Measurements from ENCODE around the gene S100A3.
A peak's percentile ranks its signal among the peaks of the same experiment; 100 is the strongest.
"Not testable (repeated sequence)": the region's sequence is repeated elsewhere in the genome, so short reads cannot be mapped to it uniquely, and the experiment has no call there.

The S100A3 gene

GRCh38 chr1:153568367-153569099, 19.5 kb upstream of the S100A3 start:
- peak overlapping the region; percentile 59; the same call in 1 of the 2 replicates for H3K9ac ChIP-seq (ENCODE audit: low read depth, low read length)
- no peaks in the 10 kb centered on the region for H3K36me3 ChIP-seq (ENCODE audit: insufficient read depth, low read depth, low read length)
- no peaks in the 10 kb centered on the region for H3K9me3 ChIP-seq (ENCODE audit: insufficient read depth, low read depth, low read length)
- peak overlapping the region; percentile 52; the same call in 1 of the 2 replicates for H3K4me3 ChIP-seq (ENCODE audit: low read length)
- peak overlapping the region; percentile 54 for H3K27ac ChIP-seq (ENCODE audit: low read length)
- H3K4me1 ChIP-seq (ENCODE audit: insufficient read depth, low read length) = peaks cover 24% of the 10 kb centered on the region
- H3K27me3 ChIP-seq (ENCODE audit: insufficient read depth, low read length) = no peaks in the 10 kb centered on the region

GRCh38 chr1:153567621-153568366, 18.7 kb upstream of the S100A3 start:
- peak overlapping the region; percentile 52; the same call in 1 of the 2 replicates for H3K4me3 ChIP-seq (ENCODE audit: low read length)
- no peaks in the 10 kb centered on the region for H3K9me3 ChIP-seq (ENCODE audit: insufficient read depth, low read depth, low read length)
- H3K4me1 ChIP-seq (ENCODE audit: insufficient read depth, low read length) = peaks cover 24% of the 10 kb centered on the region
- H3K9ac ChIP-seq (ENCODE audit: low read depth, low read length) = peak overlapping the region; percentile 59; the same call in 1 of the 2 replicates
- peak overlapping the region; percentile 54 for H3K27ac ChIP-seq (ENCODE audit: low read length)
- no peaks in the 10 kb centered on the region for H3K36me3 ChIP-seq (ENCODE audit: insufficient read depth, low read depth, low read length)
- no peaks in the 10 kb centered on the region for H3K27me3 ChIP-seq (ENCODE audit: insufficient read depth, low read length)

GRCh38 chr1:153566414-153567371, 17.6 kb upstream of the S100A3 start:
- Histone ChIP-seq H3K9me3 (ENCODE audit: insufficient read depth, low read depth, low read length) (no peaks in the 10 kb centered on the region), H3K27me3 (ENCODE audit: insufficient read depth, low read length) (no peaks in the 10 kb centered on the region), H3K4me1 (ENCODE audit: insufficient read depth, low read length) (peaks cover 24% of the 10 kb centered on the region), H3K9ac (ENCODE audit: low read depth, low read length) (peak overlapping the region; percentile 75; the same call in 1 of the 2 replicates), H3K27ac (ENCODE audit: low read length) (no peak overlapping the region), H3K36me3 (ENCODE audit: insufficient read depth, low read depth, low read length) (no peaks in the 10 kb centered on the region), H3K4me3 (ENCODE audit: low read length) (peak overlapping the region; percentile 31; the same call in 1 of the 2 replicates)

GRCh38 chr1:153565529-153566374, 16.7 kb upstream of the S100A3 start, which contains the start of gene S100A2:
S100A2 (minus strand) TSS chr1:153565844; CDS start chr1:153563877, 1,967 bp downstream.
- no peaks in the 10 kb centered on the region for H3K27me3 ChIP-seq (ENCODE audit: insufficient read depth, low read length)
- no peaks in the 10 kb centered on the region for H3K9me3 ChIP-seq (ENCODE audit: insufficient read depth, low read depth, low read length)
- H3K27ac ChIP-seq (ENCODE audit: low read length) = no peak within 1 kb of the TSS
- peak within 1 kb of the TSS; percentile 31; the same call in 1 of the 2 replicates for H3K4me3 ChIP-seq (ENCODE audit: low read length)
- H3K4me1 ChIP-seq (ENCODE audit: insufficient read depth, low read length) = peaks cover 24% of the 10 kb centered on the region
- peak within 1 kb of the TSS; percentile 75; the same call in 1 of the 2 replicates for H3K9ac ChIP-seq (ENCODE audit: low read depth, low read length)
- no peaks in the 10 kb centered on the region for H3K36me3 ChIP-seq (ENCODE audit: insufficient read depth, low read depth, low read length)

GRCh38 chr1:153563991-153564390, 14.9 kb upstream of the S100A3 start:
- Histone ChIP-seq H3K9ac (ENCODE audit: low read depth, low read length) (no peak overlapping the region), H3K4me1 (ENCODE audit: insufficient read depth, low read length) (peaks cover 24% of the 10 kb centered on the region), H3K27me3 (ENCODE audit: insufficient read depth, low read length) (no peaks in the 10 kb centered on the region), H3K36me3 (ENCODE audit: insufficient read depth, low read depth, low read length) (no peaks in the 10 kb centered on the region), H3K27ac (ENCODE audit: low read length) (no peak overlapping the region), H3K9me3 (ENCODE audit: insufficient read depth, low read depth, low read length) (no peaks in the 10 kb centered on the region), H3K4me3 (ENCODE audit: low read length) (no peak overlapping the region)

- no peaks in the 10 kb centered on the region for H3K9me3 ChIP-seq (ENCODE audit: insufficient read depth, low read depth, low read length)
- no peak overlapping the region for H3K27ac ChIP-seq (ENCODE audit: low read length)
- H3K4me3 ChIP-seq (ENCODE audit: low read length) = no peak overlapping the region
- H3K27me3 ChIP-seq (ENCODE audit: insufficient read depth, low read length) = no peaks in the 10 kb centered on the region
- no peak overlapping the region for H3K9ac ChIP-seq (ENCODE audit: low read depth, low read length)
- peaks cover 24% of the 10 kb centered on the region for H3K4me1 ChIP-seq (ENCODE audit: insufficient read depth, low read length)
- no peaks in the 10 kb centered on the region for H3K36me3 ChIP-seq (ENCODE audit: insufficient read depth, low read depth, low read length)
These were observed 14.4 kb upstream of the S100A3 start for GRCh38 chr1:153563483-153563901.

- not testable (repeated sequence) for H3K9ac ChIP-seq (ENCODE audit: low read depth, low read length); H3K36me3 ChIP-seq (ENCODE audit: insufficient read depth, low read depth, low read length); H3K4me3 ChIP-seq (ENCODE audit: low read length); H3K27ac ChIP-seq (ENCODE audit: low read length); H3K9me3 ChIP-seq (ENCODE audit: insufficient read depth, low read depth, low read length); H3K27me3 ChIP-seq (ENCODE audit: insufficient read depth, low read length)
- peaks cover 12% of the 10 kb centered on the region for H3K4me1 ChIP-seq (ENCODE audit: insufficient read depth, low read length)
These were observed 13.0 kb upstream of the S100A3 start for GRCh38 chr1:153562021-153562420.

GRCh38 chr1:153561466-153561985, 12.5 kb upstream of the S100A3 start:
- Histone ChIP-seq H3K27ac (ENCODE audit: low read length) (no peak overlapping the region), H3K9me3 (ENCODE audit: insufficient read depth, low read depth, low read length) (no peaks in the 10 kb centered on the region), H3K4me1 (ENCODE audit: insufficient read depth, low read length) (peaks cover 7% of the 10 kb centered on the region), H3K9ac (ENCODE audit: low read depth, low read length) (no peak overlapping the region), H3K27me3 (ENCODE audit: insufficient read depth, low read length) (no peaks in the 10 kb centered on the region), H3K36me3 (ENCODE audit: insufficient read depth, low read depth, low read length) (no peaks in the 10 kb centered on the region), H3K4me3 (ENCODE audit: low read length) (no peak overlapping the region)

GRCh38 chr1:153560771-153561465, 11.9 kb upstream of the S100A3 start:
- H3K36me3 ChIP-seq (ENCODE audit: insufficient read depth, low read depth, low read length) = no peaks in the 10 kb centered on the region
- H3K9me3 ChIP-seq (ENCODE audit: insufficient read depth, low read depth, low read length) = no peaks in the 10 kb centered on the region
- no peak overlapping the region for H3K9ac ChIP-seq (ENCODE audit: low read depth, low read length)
- no peak overlapping the region for H3K27ac ChIP-seq (ENCODE audit: low read length)
- no peaks in the 10 kb centered on the region for H3K27me3 ChIP-seq (ENCODE audit: insufficient read depth, low read length)
- no peak overlapping the region for H3K4me3 ChIP-seq (ENCODE audit: low read length)
- H3K4me1 ChIP-seq (ENCODE audit: insufficient read depth, low read length) = peaks cover 6% of the 10 kb centered on the region; the same call in 1 of the 2 replicates

GRCh38 chr1:153560241-153560640, 11.2 kb upstream of the S100A3 start:
- Histone ChIP-seq H3K4me3 (ENCODE audit: low read length) (no peak overlapping the region), H3K36me3 (ENCODE audit: insufficient read depth, low read depth, low read length) (no peaks in the 10 kb centered on the region), H3K27ac (ENCODE audit: low read length) (no peak overlapping the region), H3K4me1 (ENCODE audit: insufficient read depth, low read length) (no peaks in the 10 kb centered on the region), H3K9me3 (ENCODE audit: insufficient read depth, low read depth, low read length) (no peaks in the 10 kb centered on the region), H3K9ac (ENCODE audit: low read depth, low read length) (no peak overlapping the region), H3K27me3 (ENCODE audit: insufficient read depth, low read length) (no peaks in the 10 kb centered on the region)
